H54 (cell line): Measurements from ENCODE around the gene C10orf95.

ENCODE experiments used
- DNase-seq: peaks from one replicate; pipeline ENCODE4 v3.0.0; 2011; ENCODE audit warnings: low spot score, mixed read lengths; ENCODE audit not compliant: insufficient read length
- FAIRE-seq: peaks from 3 replicates; lab custom pipeline; 2011; peaks lifted over from hg19 to GRCh38; lab: Jason Lieb, UNC
- POLR2A ChIP-seq: IDR thresholded peaks from 2 replicates; pipeline ENCODE4 v1.6.1; 2011; ENCODE audit warnings: low read depth, mild to moderate bottlenecking, low read length

C10orf95 gene

DNA sequence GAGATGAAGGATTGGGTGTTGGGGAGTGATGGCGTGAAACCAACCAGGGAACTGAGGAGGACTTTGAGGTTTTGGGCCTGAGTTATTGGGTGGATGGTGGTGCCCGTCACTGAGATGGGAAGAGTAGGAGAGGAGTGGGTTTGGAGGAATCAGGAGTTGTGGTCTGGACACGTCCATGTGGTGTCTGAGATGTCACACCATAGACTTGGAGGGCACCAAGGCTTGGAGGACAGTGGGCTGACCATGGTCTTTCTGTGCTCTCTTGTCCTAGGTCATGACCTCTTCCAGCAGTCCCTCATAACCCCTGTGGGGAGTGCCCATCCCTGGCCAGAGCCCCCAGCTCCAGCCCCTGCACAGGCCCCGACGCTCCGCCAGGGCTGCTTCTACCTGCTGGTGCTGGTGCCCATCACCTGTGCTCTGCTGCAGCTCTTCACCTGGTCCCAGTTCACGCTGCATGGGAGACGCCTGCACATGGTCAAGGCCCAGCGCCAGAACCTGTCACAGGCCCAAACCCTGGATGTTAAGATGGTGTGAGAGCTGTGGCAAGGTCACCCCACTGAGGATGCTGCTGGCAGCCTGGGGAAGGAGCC, 24.2 kb upstream of the C10orf95 start:
- TF ChIP-seq POLR2A = no peak
- FAIRE-seq (no peak), DNase-seq (no peak)

DNA sequence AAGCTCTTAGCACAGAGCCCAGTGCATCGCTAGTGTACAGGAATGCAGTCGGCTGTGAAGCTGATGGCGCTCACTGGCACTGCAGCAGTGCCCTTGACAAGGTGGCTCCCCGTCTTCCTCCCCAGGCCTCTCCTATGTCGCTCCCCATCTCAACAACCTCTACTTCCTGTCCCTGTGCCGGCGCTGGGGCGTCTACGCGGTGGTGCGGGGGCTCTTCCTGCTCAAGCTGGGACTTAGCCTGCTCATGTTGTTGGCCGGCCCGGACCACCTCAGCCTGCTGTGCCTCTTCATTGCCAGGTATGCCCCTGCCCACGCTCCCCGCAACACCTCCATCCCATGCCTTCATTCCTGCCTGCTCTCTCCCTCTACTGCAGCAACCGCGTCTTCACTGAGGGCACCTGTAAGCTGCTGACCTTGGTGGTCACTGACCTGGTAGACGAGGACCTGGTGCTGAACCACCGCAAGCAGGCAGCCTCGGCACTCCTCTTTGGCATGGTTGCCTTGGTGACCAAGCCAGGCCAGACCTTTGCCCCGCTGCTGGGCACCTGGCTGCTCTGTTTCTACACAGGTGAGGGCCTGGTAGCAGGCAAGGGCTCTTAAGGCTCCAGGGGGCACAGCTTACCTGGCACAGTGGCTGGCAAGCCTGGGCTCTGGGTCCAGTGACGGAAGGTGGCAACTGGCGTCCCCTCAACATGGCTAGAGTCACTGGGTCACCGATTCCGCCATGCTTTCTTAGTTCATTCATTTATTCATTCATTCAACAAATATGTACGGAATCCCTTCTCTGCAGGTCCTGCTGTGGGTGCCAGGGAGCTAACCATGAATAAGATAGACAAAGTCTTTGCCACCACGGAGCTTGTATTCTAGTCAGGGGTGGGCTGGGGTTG, 22.3 kb upstream of the C10orf95 start:
- DNase-seq (no peak), FAIRE-seq (no peak)
- TF ChIP-seq POLR2A = no peak

DNA sequence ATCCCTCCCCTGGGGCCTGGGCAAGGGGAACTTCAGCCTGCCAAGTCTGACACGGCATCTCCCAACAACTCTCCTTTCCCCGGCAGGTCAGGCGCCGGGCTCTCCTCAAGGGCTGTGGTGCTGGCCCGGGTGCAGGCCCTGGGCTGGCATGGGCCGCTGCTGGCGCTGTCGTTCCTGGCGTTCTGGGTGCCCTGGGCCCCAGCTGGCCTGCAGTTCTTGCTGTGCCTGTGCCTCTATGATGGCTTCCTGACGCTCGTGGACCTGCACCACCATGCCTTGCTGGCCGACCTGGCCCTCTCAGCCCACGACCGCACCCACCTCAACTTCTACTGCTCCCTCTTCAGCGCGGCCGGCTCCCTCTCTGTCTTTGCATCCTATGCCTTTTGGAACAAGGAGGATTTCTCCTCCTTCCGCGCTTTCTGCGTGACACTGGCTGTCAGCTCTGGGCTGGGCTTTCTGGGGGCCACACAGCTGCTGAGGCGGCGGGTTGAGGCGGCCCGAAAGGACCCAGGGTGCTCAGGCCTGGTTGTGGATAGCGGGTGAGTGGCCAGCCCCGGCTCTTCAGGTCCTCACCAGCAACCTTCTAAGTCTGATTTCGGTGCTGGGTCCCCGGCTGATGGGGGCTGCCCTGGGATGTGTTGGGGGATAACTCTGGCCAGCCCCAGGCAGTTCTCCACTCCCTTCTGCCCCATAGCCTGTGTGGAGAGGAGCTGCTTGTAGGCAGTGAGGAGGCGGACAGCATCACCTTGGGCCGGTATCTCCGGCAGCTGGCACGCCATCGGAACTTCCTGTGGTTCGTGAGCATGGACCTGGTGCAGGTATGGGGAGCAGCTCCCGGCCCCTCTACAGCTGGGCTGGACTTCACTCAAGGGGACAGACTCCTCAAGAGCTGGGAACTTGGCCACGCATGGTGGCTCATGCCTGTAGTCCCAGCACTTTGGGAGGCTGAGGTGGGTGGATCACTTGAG, 19.5 kb upstream of the C10orf95 start:
- DNase-seq = no peak
- TF ChIP-seq POLR2A = no peak
- FAIRE-seq = no peak

DNA sequence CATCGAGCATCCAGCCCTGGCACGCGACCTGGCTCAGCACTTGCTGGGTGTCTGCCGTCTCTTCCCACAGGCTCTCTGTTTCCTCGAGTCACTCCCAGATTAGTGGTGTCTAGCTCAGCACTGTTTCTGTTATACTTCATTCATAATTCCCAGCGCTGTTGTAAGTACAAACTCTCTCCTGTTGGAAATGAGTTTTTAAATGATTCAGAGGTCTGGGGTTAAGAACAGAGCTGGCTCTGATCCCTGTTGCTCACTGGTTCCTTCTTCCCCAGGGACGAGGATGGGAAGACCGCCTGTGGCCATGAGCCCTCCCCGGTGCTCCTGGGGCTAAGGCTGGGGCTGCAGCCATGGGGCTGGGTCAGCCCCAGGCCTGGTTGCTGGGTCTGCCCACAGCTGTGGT, 17.3 kb upstream of the C10orf95 start:
- DNase-seq (no peak), FAIRE-seq (no peak)
- TF ChIP-seq POLR2A = no peak

DNA sequence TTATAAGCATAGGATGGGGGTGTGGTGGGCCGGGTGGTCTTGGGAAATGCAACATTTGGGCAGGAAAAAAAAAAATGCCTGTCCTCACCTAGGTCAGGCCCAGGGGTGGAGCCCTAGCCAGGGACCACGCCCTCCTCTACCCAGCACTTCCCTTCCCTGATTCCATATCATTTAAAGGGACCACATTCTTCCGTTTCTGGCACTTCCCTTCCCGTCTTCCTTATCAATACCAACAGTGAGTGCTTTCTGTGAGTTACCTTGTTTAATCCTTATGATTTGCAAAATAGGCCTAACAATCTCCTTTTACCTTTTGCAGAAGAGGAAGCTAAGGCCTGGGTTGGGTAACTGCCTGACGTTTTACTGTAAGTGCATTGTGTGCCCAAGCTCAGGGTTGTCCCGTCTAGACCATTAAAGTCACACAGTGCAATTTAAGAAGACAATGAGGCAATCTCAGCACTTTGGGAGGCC, 16.7 kb upstream of the C10orf95 start:
- DNase-seq (no peak), FAIRE-seq (no peak)
- no peak for TF ChIP-seq POLR2A

DNA sequence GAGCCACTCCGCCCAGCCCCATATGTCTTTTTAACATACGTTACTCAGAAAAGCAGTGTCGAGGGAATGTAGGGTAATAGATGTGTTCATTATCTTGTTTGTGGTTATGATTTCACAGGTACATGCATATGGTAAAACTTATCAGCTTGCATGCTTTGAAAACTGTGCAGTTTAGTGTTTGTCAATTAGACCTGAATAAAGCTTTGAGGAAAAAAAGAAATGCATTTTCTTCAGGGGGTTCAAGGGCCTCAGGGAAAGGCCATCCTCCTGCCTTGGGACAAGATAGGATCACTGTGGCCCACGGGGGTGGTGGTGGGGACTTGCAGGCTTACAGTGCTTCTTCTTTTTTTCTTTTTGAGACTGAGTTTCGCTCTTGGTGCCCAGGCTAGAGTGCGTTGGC, 16.0 kb upstream of the C10orf95 start:
- no peak for FAIRE-seq
- no peak for DNase-seq
- no peak for TF ChIP-seq POLR2A

DNA sequence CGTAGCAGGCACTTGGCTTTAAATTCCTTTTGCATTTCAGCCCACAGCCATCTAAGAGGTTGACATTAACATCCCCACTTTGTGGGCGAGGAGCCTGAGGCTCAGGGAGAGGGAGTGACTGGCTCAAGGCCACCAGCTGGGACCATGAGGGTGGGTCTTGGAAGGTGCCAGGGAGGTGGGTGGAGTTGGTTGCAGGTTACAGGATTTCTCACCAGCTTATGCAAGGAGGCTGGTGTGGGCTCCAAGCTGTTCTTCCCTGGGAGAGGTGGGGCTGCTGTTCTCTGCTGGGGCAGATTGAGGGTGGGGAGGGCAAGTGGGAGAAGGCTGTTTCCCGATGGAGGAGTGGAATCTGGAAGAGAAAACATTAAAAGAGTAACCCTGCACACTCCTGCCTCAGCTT, 14.1 kb upstream of the C10orf95 start:
- TF ChIP-seq POLR2A = no peak
- FAIRE-seq = no peak
- no peak for DNase-seq

DNA sequence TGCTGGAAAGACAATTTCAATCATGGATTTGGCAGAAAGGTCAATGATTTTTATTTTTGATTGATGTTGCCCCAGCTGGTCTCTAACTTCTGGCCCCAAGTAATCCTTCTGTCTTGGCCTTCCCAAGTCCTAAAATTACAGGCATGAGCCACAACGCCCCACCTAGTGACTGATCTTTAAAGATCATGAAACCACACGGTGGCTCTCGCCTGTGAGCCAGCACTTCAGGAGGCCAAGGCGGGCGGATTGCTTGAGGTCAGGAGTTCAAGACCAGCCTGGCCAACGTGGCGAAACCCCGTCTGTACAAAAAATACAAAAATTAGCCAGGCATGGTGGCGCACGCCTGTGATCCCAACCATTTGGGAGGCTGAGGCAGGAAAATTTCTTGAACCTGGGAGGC, 12.6 kb upstream of the C10orf95 start:
- no peak for TF ChIP-seq POLR2A
- DNase-seq = no peak
- FAIRE-seq = no peak

DNA sequence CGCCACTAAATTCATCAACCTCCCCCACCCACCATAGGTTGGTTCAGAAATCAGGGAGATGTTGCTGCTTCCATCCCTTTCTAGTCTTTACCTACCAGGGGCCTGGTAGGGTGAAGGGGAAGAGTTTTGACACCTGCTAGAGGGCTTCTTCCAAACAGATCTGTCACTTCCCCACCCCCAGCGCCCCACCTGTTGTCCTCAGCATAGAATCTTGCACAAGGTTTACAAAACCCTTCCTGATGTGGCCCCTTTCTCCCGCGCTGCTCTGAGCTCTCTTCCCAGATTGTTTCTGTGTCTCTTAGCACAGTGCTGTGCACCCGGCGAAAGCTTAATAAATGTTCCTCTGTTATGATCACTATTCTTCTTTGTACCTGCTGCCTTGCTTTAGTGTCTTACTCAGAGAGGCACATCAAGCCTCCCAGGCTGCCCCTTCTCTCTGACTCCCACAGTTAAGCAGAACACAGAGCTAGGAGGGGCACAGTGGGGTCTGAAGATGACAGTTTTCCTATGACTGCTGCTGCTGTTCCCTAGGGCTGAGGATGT, 11.2 kb upstream of the C10orf95 start:
- TF ChIP-seq POLR2A = no peak
- no peak for DNase-seq
- no peak for FAIRE-seq

DNA sequence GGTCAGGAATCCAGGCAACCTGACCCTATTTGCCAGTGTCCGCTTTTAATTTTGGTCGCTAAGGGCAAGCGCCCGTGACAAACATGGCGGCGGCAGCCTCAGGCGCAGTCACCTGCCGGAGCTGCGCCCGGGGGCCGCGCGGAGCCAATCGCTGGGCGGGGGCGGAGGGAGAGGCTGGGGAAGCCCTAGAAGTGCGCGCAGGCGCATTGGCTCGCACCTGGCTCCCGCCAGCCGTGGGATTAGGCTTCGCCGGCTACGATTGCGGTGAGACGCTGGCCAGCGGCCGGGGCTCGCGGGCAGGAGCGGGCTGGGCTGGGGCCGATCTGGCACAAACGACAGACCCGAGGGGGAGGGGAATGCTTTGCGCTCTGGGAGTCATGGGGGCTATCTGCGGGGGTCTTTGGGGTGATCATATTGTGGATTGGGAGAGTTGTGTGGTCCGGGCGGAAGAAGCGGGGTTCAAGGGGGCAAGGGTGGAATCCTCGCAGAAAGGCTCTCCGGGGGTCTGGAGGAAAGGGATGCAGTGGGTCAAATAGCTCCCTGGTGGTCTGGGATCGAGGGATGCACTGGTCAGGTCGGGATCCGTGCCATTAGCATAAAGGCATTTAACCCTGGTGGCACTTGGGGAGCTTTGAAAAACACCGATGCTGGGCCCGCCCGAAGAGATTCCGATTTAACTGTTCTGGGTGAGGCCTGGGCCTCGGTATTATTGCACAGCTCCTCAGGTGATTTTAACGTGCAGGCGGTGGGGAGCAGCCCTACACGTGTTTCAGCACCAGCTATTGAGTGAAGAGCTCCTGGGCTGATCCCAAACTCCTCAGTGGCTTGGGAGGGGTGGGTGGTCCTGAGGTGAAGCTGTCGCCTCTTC, 10.1 kb upstream of the C10orf95 start:
- FAIRE-seq = no peak
- TF ChIP-seq POLR2A = peak; percentile 43

DNA sequence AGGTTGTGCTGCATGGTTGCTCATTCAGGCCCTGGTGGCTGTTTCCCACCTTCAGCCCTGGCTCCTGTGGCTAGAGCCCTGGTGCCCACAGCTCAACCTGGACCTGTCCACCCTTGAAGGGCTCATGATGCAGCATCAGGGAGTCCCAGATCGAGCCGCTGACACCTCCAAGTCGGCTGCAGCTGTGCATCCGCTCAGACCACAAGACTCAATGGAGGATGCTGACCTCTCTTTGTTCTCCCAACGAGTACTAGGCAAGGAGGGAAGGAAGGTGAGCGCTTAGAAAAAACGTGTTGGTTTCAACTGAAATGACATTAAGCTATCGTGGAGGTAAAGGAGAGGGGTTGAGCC, 9.5 kb upstream of the C10orf95 start:
- FAIRE-seq = no peak
- no peak for TF ChIP-seq POLR2A
- no peak for DNase-seq

More for the DNA sequence above, 10.1 kb upstream of the C10orf95 start:
- DNase-seq = peak; percentile 97

DNA sequence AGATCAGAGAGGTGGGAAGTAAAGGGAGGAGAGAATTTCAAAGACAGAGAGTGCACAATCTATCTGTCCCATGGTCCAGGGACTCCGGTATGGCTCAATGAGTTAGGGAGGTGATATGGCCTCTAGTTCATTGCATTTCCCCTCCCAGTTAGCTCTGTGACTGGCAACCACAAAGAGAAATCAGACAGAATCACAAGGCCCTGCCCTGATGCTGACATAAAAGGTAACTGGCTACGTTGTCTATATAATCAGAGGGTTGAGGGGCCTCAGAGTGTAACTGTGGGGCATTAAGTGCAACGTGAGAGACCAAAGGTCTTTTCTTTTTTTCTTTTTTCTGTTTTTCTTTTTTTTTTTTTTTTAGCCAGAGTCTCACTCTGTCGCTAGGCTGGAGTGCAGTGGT, 7.3 kb upstream of the C10orf95 start:
- FAIRE-seq (no peak), DNase-seq (no peak)
- TF ChIP-seq POLR2A = no peak
